ENCODE data around the gene ANK3.

- TF ChIP-seq CTCF (IDR thresholded peaks at IDR 0.05) = no peak
- no peak for TF ChIP-seq POLR2A (IDR thresholded peaks at IDR 0.05)
- no peak for TF ChIP-seq POLR2AphosphoS5 (IDR thresholded peaks at IDR 0.05)
- no peak for TF ChIP-seq EP300 (IDR thresholded peaks at IDR 0.05)
Measured at GRCh38 chr10:60335708-60336107, 54.0 kb downstream of the ANK3 start.
